Measurements from ENCODE around the gene ANK3. TPM values are rescaled to one million over a fixed set of nuclear protein-coding genes. Genes with fewer than 3 reads are reported as not detected.

The ANK3 gene
- total RNA-seq, 1 experiment from 2014 or later = 69.6 TPM

DNA sequence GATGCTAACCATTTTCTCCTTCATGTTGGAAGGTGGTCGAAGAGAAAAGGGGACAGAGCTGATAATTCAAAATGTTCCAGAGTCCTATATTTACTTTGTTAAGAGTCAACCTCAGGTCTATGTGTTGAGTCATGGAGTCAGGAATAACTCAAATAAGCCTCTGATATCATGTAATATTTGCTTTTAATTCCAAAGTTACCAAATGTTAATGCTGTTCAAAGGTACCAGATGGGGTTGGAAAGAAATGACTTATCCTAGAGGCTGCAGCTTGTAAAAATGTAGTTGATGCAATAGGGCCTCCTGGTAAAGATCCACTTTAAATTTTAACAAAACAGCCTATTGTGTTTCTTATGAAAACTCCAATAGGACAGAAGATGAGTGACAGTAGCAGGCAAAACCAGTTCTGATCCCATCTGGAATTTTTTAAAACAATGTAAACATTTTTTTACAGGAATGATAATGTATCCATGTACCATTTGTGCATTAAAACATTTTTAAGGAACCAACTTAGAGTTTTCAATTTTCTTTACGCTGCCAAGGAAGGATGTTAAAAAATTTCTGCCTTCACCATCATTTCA, 218.2 kb downstream of the ANK3 start (continued):
- TF ChIP-seq HMGXB4 (CRISPR knock-in tag; IDR thresholded peaks at IDR 0.05) = no peak
- no peak for TF ChIP-seq HMGA2 (CRISPR knock-in tag; IDR thresholded peaks at IDR 0.05)

- Mint-ChIP-seq H3K27ac (no peak overlapping the region), H3K4me1 (peaks cover 4% of the 10 kb centered on the region), H3K4me3 (no peak overlapping the region), H3K36me3 (no peaks in the 10 kb centered on the region), H3K27me3 (ENCODE audit: low read depth) (no peaks in the 10 kb centered on the region), H3K9me3 (no peaks in the 10 kb centered on the region)
- ATAC-seq (no peak), DNase-seq (ENCODE audit: low spot score) (no peak)
- TF ChIP-seq ZNF423 (CRISPR knock-in tag; IDR thresholded peaks at IDR 0.05) (no peak), NR3C1 (CRISPR knock-in tag; conservative IDR thresholded peaks at IDR 0.05; ENCODE audit: low read depth) (no peak), TP53 (CRISPR knock-in tag; IDR thresholded peaks at IDR 0.05) (no peak), ELF4 (CRISPR knock-in tag; IDR thresholded peaks at IDR 0.05; ENCODE audit: low read depth) (no peak), STAT6 (CRISPR knock-in tag; conservative IDR thresholded peaks at IDR 0.05; ENCODE audit: low read depth) (no peak), NFE2L1 (CRISPR knock-in tag; IDR thresholded peaks at IDR 0.05) (no peak), ZNF219 (CRISPR knock-in tag; IDR thresholded peaks at IDR 0.05; ENCODE audit: borderline replicate concordance) (no peak), ZNF281 (CRISPR knock-in tag; IDR thresholded peaks at IDR 0.05) (no peak), ZMAT4 (CRISPR knock-in tag; IDR thresholded peaks at IDR 0.05) (no peak), NFYB (CRISPR knock-in tag; conservative IDR thresholded peaks at IDR 0.05; ENCODE audit: low read depth) (no peak), FOXP1 (CRISPR knock-in tag; IDR thresholded peaks at IDR 0.05; ENCODE audit: borderline replicate concordance) (no peak), ZNF396 (CRISPR knock-in tag; IDR thresholded peaks at IDR 0.05; ENCODE audit: borderline replicate concordance) (no peak), ESRRA (CRISPR knock-in tag; IDR thresholded peaks at IDR 0.05; ENCODE audit: borderline replicate concordance) (no peak)
- TF ChIP-seq, protein P1, sequence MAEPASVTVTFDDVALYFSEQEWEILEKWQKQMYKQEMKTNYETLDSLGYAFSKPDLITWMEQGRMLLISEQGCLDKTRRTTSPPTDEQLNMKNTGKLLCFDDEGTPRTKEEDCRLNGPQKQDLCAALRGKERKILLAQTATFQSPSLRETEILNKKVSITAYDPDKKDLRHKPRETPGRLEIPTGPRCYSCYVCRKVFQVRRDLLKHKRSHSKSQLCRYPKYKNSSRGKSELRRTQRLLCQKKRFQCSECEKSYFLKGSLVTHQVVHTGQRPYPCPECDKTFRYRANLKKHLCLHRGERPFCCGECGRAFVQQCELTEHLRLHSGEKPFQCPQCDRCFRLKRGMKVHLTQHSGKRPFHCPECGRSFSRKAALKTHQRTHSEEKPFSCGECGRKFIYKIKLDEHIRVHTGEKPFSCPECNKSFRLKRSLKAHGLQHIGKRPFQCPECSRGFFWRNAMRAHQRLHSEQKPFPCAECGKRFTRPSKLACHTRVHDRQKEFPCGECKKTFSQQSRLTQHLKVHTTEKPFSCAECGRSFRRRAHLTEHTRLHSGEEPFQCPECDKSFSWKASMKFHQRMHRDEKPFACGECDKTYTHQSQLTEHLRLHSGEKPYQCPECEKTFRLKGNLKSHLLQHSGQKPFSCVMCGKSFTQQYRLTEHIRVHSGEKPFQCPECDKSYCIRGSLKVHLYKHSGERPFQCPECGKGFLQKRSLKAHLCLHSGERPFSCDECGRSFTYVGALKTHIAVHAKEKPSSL (CRISPR knock-in tag; conservative IDR thresholded peaks at IDR 0.05) = no peak
- TF ChIP-seq, protein P2, sequence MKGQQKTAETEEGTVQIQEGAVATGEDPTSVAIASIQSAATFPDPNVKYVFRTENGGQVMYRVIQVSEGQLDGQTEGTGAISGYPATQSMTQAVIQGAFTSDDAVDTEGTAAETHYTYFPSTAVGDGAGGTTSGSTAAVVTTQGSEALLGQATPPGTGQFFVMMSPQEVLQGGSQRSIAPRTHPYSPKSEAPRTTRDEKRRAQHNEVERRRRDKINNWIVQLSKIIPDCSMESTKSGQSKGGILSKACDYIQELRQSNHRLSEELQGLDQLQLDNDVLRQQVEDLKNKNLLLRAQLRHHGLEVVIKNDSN (CRISPR knock-in tag; IDR thresholded peaks at IDR 0.05) = no peak
- POLR2A ChIA-PET = no interaction called here
- CTCF ChIA-PET = no interaction called here
These were observed 219.4 kb downstream of the ANK3 start for GRCh38 chr10:60170250-60170649.

All from WTC11 (cell line).